Measurements from ENCODE around the gene GPRIN1.

The GPRIN1 gene

DNA sequence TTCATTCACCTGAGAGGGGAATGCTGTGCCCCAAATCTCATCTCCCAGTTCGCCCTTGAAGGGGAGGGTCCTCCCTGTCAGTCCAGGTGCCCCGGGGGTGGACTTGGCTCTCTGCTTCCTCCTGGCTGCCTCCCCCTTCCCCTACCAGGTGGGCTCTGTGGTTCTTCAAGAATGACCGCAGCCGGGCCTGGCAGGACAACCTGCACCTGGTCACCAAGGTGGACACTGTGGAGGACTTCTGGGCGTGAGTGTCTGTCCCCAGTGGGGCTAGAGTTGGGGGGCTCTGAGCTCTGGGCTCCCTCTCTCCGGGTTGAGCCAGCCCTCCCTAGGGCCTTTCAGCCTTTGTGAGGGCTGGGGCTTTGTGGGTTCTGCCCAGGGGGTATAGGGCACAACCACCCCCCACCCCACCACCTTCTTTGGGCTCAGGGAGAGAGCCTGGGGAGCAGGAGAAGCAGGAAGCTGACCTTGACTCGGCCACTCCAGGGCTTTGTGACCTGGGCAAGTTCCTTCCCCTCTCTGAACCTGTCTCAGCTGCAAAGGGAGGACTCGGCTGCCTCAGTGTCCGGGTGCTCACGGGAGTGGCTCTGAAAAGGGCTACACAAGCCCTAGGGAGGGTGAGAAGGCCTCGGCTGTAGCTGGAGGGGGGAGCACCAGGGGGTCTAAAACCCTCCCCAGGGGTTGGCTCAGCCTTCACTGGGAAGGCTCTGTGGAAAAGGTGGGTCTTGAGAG lies 33.7 kb upstream of the GPRIN1 start:
- DNase-seq (ENCODE audit: low read depth in 1 of 2, low spot score in 1 of 2): no peak

DNA sequence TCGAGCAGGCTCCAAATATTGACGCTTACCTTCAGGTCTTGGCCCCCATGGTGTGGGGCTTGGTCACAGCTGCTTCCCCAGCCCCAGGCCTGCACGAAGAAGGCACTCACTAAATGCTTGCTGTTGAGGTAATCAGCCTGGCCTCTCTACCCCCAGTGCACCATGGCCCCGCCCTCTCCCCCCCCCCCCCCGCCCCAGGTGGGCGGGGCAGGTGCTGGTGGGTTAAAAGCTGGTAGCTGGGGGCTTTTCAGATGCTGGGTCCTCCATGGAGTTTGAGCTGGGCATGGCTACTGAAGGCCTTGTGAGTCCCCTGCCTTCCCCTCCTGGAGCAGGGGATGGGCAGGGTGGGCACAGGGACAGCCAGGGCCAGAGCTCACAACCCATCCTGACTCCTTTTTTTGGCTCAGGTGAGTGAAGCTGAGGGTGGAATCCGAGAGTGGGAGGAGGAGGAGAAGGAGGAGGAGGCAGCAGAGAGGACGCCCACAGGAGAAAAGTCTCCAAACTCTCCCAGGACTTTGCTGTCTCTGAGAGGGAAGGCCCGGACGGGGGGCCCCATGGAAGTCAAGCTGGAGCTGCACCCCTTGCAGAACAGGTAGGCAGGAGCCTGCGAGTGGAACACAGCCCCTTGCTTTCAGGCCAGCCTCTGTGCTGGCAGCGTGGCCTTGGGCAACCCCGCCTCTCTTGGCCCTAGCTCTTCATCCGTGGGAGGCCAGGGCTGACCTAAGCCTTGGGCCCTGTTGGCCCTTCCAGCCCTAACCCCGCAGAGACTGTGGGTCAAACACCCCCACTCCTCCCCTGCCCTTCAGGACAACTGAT lies 32.9 kb upstream of the GPRIN1 start:
- DNase-seq (ENCODE audit: low read depth in 1 of 2, low spot score in 1 of 2): no peak

DNA sequence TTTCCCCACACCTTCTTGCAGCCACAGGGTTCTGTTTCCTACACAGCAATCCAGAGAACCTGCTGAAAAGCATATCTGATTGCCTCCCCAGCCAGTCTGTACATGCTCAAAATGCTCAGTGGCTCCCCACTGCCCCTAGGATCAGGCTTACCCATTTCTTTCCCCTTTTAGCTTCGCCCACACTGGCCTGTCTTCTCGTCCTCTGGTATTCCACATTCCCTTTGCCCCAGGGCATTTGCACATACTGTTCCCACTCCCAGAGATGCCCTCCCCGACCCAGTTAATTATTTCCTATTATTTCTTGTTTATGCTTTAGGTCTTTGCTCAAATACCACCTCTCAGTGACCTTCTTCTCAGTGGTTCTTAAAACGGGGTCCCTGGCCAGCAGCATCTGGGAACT lies 30.7 kb upstream of the GPRIN1 start:
- no peak for DNase-seq (ENCODE audit: low read depth in 1 of 2, low spot score in 1 of 2)

DNA sequence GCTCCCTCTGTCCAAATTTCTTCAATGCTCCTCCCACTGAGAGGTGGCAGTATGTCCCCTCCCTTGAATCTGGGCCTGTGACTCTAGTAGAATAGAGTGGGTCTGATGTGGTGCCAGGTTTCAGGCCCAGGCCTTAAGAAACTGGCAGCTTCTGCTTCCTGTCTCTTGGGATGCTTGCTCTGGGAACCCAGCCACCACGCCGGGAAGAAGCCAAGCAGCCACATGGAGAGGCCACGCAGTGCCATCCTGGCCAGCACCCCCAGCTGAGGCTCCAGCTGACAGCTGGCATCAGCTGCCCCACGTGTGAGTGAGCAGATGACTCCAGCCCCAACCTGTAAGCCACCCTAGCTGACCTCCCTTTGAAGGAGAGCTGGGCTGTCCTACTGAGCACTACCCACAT lies 30.0 kb upstream of the GPRIN1 start:
- no peak for DNase-seq (ENCODE audit: low read depth in 1 of 2, low spot score in 1 of 2)

DNA sequence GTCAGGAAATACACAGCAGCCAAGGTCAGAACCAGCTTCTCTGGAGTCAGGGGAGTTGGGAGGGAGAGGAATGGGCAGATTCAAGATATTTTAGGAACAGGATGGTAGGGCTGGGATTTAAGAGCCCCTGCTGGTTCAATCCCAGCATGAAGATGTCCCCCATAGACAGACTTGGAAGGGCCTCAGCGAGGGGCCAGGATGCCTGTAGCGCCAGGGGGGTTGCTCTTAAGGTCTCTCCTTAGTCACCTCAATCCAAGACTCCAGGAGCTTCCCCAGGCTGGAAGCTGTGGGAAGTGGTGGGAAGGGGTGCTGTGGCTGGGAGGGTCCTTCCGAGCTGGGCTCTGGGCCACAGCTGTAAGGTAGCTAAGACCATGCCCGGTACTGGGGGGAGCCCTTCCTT lies 29.3 kb upstream of the GPRIN1 start:
- no peak for DNase-seq (ENCODE audit: low read depth in 1 of 2, low spot score in 1 of 2)

DNA sequence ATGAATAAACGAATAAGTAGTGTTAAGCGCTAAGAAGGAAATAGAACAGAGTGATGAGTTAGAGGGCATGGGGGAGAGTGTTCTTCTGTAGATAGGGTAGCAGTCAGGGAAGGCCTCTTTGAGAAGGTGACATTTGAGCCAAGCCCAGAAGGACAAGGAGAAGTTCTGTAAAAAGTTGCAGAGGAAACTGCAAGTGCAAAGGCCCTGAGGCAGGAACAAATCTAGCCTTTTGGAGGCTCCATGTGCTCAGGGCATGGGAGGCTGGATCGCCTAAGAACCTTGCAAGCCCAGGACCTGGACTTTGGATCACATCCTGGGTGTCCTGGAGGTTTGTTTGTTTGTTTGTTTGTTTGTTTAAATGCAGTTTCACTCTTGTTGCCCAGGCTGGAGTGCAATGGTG lies 28.5 kb upstream of the GPRIN1 start:
- DNase-seq (ENCODE audit: low read depth in 1 of 2, low spot score in 1 of 2): no peak

DNA sequence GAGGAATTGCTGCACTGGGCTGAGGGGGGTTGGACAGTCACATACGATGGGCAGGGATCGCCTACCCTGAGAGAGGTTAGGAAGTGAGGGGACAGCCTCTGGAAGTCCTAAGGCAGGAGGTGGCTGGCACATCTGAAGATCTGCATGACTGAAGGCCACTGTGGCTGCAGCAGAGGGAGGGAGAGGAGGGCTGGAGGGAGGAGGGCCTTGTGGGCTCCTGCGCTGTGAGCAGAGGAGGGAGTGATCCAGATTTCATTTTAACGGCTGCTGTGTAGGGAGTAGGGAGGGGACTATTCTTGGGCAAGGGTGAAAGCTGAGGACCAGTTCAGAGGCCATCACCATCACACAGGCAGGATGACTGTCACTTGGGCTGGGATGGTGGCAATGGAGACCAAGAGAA lies 27.6 kb upstream of the GPRIN1 start:
- no peak for DNase-seq (ENCODE audit: low read depth in 1 of 2, low spot score in 1 of 2)

DNA sequence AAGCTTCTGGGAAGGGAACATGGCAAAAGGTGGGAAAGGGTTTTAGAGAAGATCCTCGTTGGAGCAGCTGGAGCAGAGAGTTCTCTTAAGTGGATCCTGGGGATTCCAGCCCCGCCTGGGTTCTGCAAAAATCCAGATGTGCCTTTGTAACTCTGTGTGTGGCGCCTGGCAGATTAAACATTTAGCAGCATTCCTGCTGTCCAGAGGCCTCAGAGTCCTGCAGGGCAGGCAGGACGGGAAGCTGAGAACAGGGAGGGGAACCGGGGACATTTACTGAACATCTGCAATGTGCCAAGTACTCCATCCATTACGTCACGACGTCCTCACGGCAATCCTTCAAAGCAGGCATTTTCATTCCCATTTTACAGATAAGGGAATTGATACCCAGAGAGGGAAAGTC lies 26.5 kb upstream of the GPRIN1 start:
- DNase-seq (ENCODE audit: low read depth in 1 of 2, low spot score in 1 of 2): no peak

DNA sequence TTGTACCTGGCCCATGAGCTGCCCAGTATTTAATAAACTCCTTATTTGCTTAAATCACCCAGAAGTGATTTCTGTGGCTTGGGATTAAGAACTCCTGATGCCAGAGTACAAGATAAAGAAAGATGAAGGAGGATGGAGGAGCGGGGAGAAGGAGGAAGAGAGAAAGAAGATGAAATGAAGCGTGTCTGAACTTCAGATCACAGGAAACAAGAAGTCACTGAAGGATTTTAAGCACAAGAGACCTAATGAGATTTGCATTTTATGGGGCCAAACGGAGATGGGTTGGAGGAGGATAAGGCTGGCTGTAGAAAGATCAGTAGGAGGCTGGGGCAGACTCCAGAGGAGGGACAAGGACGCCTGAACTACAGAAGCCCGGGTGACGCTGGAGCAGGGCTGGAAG lies 23.6 kb upstream of the GPRIN1 start:
- DNase-seq (ENCODE audit: low read depth in 1 of 2, low spot score in 1 of 2): no peak

DNA sequence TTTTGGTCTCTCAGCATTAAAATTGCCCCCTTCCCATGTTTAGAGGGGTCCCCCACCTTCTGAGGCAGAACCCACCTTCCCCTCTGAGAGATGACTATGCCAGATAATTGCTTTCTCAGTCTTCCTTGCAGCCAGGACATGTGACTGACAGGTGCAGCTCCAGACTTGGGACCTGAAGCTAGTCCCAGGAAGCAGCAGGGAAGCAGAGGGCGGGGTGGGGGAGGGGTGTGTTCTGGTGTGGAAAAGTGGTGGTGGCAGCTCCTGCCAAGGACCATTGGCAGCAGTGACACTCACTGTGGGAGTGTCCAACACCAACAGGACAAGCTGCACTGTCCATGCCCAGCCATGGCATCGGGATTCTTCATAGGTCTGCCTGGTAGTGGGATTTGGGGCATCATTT lies 22.8 kb upstream of the GPRIN1 start:
- DNase-seq (ENCODE audit: low read depth in 1 of 2, low spot score in 1 of 2): no peak

DNA sequence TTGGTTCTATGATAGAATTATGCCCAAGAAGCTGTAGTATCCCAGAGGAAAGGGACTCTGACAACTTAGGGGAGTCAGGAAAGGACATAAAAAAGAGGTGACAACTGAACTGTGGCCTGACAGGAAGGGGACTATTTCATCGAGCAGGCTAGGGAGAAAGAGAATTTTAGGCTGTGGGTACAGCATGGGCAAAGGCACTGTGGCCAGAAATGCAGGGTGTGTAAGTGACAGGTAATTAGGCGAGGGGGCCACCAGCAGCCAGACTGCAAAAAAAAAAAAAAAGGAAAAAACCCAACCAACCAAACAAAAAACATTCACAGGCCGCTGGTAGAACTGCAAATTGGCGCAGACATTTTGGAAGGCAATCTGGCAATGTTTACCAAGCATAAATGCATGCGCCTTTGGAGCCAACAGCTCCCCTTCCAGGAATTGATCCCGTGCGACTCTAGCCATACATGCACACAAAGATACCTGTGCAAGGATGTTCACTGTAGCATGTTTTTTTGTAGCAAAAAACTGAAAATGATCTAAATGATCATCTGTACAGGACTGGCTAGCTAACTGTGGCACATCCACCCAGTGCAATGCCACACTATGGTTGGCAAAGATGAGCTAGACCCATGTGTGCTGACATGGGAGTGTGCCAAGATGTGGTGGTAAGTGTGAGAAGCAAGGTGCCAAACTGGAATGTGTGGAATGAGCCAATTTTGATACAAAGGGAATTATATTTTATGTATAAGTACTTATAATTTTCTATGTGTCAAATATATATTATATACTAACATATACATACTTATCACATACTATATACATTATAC lies 21.6 kb upstream of the GPRIN1 start:
- DNase-seq (ENCODE audit: low read depth in 1 of 2, low spot score in 1 of 2): no peak

DNA sequence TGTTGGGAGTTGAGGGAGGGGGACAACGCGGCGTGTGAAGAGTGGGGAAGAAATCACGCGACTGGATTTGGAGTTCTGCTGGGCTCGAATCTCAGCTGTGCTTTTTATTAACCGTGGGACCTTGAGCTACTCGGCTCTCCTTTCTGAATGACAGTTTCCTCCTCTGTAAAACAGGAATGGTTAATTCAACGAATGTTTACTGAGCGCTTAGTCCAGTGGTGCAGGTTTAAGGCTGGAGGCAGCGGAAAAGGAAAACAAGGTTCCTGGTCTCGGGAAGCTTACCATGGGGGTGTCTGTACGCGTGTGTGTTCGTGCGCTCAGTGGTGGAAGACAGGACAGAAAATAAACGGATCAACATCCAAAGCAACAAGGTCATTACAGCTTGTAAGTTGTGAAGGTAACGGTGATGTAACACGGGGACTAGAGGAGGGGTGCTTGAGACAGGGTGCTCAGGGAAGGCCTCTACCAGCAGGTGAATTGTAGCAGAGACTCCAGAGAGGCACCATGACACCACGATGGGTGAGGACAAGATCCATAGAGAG lies 20.8 kb upstream of the GPRIN1 start:
- no peak for DNase-seq (ENCODE audit: low read depth in 1 of 2, low spot score in 1 of 2)

DNA sequence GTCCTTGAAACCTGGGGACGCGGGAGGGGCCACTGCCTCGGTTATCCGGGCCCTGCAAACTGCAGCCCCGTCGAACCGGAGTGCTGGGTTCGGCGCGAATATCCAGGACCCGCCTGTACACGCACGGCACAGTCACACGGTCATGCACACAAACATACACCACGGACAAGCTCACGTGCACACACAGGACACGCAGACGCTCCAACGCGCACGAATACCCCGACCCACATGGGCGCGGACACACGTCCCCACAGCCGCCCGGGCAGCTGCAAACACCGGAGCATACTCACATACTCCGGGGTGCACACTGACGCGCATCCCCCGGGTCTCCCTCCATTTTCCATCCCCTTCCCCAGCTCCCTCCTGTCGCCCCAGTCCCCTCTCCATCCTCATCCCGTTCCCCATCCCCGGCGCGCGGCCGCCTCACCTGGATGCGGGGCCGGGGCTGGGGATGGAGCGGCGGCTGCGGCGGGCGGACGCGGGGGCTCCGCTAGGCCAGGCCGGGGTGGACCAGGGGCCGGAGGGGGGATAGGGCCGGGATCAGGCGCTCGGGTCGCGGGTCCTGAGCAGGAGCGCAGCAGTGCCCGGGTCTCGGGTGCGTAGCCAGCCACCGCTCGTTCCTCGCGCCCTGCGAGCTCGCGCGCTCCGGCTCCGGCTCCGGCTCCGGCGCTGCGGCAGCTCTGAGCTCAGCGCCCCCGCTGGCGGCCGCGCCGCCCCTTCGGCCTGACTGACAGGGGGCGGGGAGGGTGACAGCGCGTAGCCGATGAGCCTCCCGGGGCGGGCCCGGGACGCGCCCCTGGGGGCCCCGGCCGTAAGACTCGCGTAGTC lies 20.1 kb upstream of the GPRIN1 start, which contains the start of the genes EIF4E1B and SNCB:
Gene EIF4E1B, plus strand, starts transcription at position 823 of the 828 bp plus-strand sequence. CDS start 12,113 bp downstream, outside the sequence.
Gene SNCB, minus strand, starts transcription at position 682 of the 828 bp plus-strand sequence. CDS start 880 bp downstream, outside the sequence.
- no peak for DNase-seq (ENCODE audit: low read depth in 1 of 2, low spot score in 1 of 2)

DNA sequence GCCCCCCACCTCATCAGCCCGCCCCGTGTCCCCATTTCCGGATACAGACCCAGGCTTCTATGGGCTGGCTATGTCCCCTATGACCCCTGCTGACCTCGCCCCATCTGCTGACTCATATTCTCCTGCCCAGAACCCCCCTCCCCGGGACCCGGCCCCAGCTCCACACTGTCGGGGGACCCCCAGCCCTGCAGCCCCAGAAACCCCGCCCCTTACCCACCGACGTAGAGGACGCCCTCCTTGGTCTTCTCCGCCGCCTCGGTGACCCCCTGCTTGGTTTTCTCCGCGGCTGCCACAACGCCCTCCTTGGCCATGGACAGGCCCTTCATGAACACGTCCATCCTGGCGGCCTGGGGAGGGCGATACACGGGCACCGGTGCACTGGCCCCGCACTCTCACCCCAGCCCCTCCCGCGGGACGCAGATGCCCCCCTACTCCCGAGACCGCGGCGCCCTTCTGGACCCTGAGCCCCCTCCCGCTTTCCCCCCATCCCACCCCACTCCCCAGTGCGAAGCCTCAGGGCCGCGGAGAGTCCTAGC lies 19.4 kb upstream of the GPRIN1 start:
- no peak for DNase-seq (ENCODE audit: low read depth in 1 of 2, low spot score in 1 of 2)

DNA sequence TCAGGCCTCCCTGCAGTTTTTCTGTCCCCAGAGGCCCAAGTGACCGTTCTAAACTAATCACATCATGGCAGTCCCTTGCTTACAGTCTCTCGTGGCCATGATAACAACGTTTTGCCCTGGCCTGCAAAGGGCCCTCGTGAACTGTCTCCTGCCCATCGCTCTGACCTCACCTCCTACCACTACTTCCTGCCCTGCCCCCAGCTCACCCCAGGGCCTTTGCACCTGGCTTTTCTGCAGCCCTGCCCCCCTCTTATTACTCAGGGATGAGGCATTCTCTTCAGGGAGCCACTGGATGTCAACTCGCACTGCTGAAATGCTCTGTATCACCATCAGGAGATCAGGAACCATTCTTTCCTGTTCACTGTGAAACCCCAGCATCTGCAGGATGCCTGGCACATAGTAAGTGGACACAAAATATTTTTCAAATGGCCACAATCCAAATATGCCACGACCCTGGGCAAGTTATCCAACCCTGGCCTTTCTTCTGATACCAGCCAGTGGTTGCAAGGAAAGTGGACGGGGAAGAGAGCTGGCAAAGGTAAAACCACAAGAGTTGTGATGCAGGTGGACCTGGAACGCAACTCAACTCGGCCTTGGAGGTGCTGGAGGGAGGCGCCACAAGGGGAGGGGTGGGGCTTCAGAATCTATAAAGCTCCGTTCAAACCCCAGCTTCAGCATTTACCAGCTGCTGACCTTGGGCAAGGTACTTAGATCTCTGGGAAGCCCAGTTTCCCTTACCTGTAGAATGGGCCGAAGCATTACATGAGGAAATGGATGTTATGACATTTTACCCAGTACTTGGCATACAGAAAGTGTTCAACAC lies 18.7 kb upstream of the GPRIN1 start:
- DNase-seq (ENCODE audit: low read depth in 1 of 2, low spot score in 1 of 2): no peak

DNA sequence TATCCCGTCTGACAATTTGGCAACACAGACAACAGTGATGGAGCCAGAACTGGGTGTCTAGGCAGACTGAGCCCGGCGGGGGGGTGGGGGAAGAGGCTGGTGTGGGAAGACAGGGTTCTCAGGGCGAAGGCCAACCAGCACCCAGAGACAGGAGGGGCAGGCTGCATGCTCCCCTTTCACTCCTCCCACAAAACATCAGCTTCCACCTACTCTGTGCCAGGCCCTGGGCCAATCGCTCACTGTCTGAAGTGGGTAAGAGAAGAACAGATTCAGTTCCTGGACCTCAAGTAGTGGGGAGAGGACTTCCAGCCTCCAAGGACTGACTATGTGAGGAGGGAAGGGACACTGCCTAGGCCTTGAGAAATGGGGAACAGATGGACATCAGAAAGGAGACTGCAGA lies 17.6 kb upstream of the GPRIN1 start:
- no peak for DNase-seq (ENCODE audit: low read depth in 1 of 2, low spot score in 1 of 2)

DNA sequence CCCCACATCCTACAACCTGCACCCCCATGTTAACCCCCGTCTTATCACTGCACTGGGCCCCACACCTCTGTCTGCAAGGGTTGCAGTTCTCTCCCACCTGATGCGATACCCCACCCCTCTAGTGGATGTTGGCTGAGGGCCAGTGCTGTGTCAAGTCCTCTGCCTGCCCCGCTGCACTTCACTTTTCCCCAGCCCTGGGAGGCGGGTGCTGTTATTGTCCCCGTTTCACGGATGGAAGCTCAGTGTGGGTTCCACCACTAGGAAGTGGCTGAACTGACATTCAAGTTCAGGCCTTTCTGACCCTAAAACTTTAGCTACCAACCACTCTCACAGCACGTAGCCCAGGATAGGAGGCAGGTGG lies 16.9 kb upstream of the GPRIN1 start:
- no peak for DNase-seq (ENCODE audit: low read depth in 1 of 2, low spot score in 1 of 2)

DNA sequence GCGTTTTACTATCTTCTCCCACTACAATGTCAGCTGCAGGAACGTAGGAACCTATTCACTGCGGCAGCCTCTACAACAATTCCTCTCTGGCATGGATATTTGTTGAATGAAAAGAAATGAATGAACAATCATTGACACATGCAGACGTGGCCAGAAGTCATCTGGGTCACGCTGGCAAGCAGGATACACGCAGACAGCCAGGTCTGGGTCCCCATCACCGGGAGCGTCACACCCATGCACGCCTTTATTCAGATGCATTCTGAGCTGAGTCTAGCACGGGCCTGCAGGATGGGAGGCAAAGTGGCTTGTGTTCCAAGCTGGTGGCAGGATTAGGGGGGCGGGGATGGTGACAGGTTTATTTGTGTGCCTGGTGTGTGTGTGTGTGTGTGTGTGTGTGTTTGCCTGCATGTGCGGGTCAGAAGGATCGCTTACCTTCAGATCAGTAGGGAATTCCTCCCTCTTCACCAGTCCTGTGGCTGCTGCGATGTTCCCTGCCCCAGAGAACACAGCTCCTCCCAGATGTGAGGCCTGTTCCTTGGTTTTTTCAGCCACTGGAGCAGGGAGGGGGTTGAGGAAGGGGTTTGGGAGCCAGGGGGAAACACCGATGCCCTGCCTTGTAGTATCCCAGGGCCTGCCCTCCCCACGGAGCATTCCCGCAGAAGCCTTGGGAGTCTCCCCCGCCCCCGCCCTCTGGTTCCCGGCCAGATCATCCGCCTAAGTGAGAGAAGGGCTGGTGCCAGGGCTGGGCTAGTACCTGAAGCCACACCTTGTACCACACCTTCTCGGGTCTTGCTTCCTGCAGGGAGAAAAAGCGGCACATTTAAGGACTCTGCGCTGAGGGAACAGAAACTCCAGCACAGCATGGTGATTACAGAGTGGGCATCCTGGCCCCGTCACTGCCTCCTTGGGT lies 16.3 kb upstream of the GPRIN1 start:
- DNase-seq (ENCODE audit: low read depth in 1 of 2, low spot score in 1 of 2): no peak

Data from activated CD4-positive, alpha-beta T cell treated with anti-CD3 and anti-CD28 coated beads, Interleukin-2, amount 50 U/mL, for 24 hours (primary cell).